Endothelial cell of umbilical vein (primary cell): ENCODE data around the gene TPP1. TPM values are rescaled to one million over a fixed set of nuclear protein-coding genes. Genes with fewer than 3 reads are reported as not detected.

Source experiments
- BruUV-seq: library from RNA; stranded (reverse); fragments of 400-500 nt; replicated peaks from 2 replicates; lab custom pipeline; 2021; lab: Mats Ljungman, UMichigan
- CTCF ChIA-PET: fragments of 300-600, 350-600 bp; sonication (Branson Sonifier 250); formaldehyde crosslinking; loops from one replicate; lab custom pipeline; 2021; ENCODE audit warnings: antibody characterized with exemption, inconsistent platforms; lab: Charles Lee
- POLR2A ChIA-PET: fragments of 300-600, 350-600 bp; sonication (Branson Sonifier 250); formaldehyde crosslinking; loops from one replicate; lab custom pipeline; 2021; ENCODE audit warnings: antibody characterized with exemption, inconsistent platforms; lab: Charles Lee
- DNase-seq: peaks from one replicate; pipeline ENCODE4 v3.0.0-alpha.2; 2011; ENCODE audit warnings: low read depth, low spot score
- FAIRE-seq: peaks from 2 replicates; lab custom pipeline; 2011; peaks lifted over from hg19 to GRCh38; lab: Jason Lieb, UNC
- H2AFZ ChIP-seq: 2 replicates; pipeline ENCODE4 v1.6.0; 2012; ENCODE audit warnings: low read depth, low read length, control low read depth, inconsistent platforms
- H3K27ac ChIP-seq: 2 replicates; pipeline ENCODE4 v1.5.1; 2011; ENCODE audit warnings: low read depth, mild to moderate bottlenecking, control low read depth, low read length, moderate library complexity; ENCODE audit not compliant: insufficient read depth
- H3K27me3 ChIP-seq, 2 experiments: 2 replicates each; pipeline versions ENCODE4 v1.6.0 to v1.6.1; 2011; ENCODE audit warnings: low read length in 2 of 2, mixed read lengths in 1 of 2; ENCODE audit not compliant: control insufficient read depth in 2 of 2, insufficient read depth in 2 of 2
- H3K36me3 ChIP-seq, 2 experiments: 2 replicates in 1 of 2; 3 replicates in 1 of 2; pipeline ENCODE4 v1.5.1; 2011; ENCODE audit warnings: low read length in 2 of 2, mild to moderate bottlenecking in 1 of 2, moderate library complexity in 1 of 2; ENCODE audit not compliant: control insufficient read depth in 2 of 2, insufficient read depth in 2 of 2; ENCODE audit errors: extremely low read depth in 1 of 2
- H3K4me1 ChIP-seq: 3 replicates; pipeline ENCODE4 v1.5.1; 2011; ENCODE audit warnings: mild to moderate bottlenecking, low read length; ENCODE audit not compliant: control insufficient read depth, insufficient read depth; ENCODE audit errors: extremely low read depth
- H3K4me2 ChIP-seq: 2 replicates; pipeline ENCODE4 v1.6.1; 2011; ENCODE audit warnings: low read length, control low read depth, mixed read lengths; ENCODE audit not compliant: insufficient read depth
- H3K4me3 ChIP-seq, 3 experiments: fragments of 200-600 bp in 1 of 3; sonication (generic), shearing (Covaris generic) in 1 of 3; replicated peaks in 1 of 3; 2 replicates each; pipeline ENCODE4 v1.5.1; 2011 to 2016; ENCODE audit warnings: control low read depth in 3 of 3, low read length in 3 of 3, mild to moderate bottlenecking in 2 of 3, inconsistent platforms in 1 of 3, low read depth in 1 of 3, moderate library complexity in 1 of 3; ENCODE audit not compliant: insufficient read depth in 1 of 3
- H3K79me2 ChIP-seq: 2 replicates; pipeline ENCODE4 v1.6.0; 2012; ENCODE audit warnings: low read length, inconsistent platforms; ENCODE audit not compliant: control insufficient read depth, insufficient read depth
- H3K9ac ChIP-seq: replicated peaks from 2 replicates; pipeline ENCODE3; 2011; ENCODE audit warnings: low read length, control low read depth; ENCODE audit not compliant: insufficient read depth; ENCODE audit errors: extremely low read depth
- H3K9me1 ChIP-seq: replicated peaks from 3 replicates; pipeline ENCODE4 v1.6.0; 2011; ENCODE audit warnings: mild to moderate bottlenecking, low read length; ENCODE audit not compliant: control insufficient read depth, insufficient read depth; ENCODE audit errors: extremely low read depth
- H3K9me3 ChIP-seq: replicated peaks from 2 replicates; pipeline ENCODE4 v1.5.1; 2012; ENCODE audit warnings: low read length, inconsistent platforms; ENCODE audit not compliant: control insufficient read depth, insufficient read depth
- H4K20me1 ChIP-seq: replicated peaks from 2 replicates; pipeline ENCODE3; 2011; ENCODE audit warnings: mild to moderate bottlenecking, low read length; ENCODE audit not compliant: control insufficient read depth, insufficient read depth; ENCODE audit errors: extremely low read depth
- CTCF ChIP-seq, 2 donors: IDR thresholded peaks; 1 replicate in 1 of 2; 2 replicates in 1 of 2; pipeline ENCODE4 v1.5.1; 2011; ENCODE audit warnings: low read length in 2 of 2, mild to moderate bottlenecking in 2 of 2, moderate library complexity in 2 of 2, control low read depth in 1 of 2, inconsistent platforms in 1 of 2, low read depth in 1 of 2; ENCODE audit not compliant: insufficient read depth in 1 of 2; ENCODE audit errors: extremely low read depth in 1 of 2
- EZH2 ChIP-seq: IDR thresholded peaks from 2 replicates; pipeline ENCODE4 v1.6.1; 2012; ENCODE audit warnings: borderline replicate concordance, low read depth, mild to moderate bottlenecking, moderate library complexity, low read length, inconsistent platforms; ENCODE audit not compliant: severe bottlenecking
- FOS ChIP-seq: IDR thresholded peaks from 2 replicates; pipeline ENCODE4 v1.6.1; 2011; ENCODE audit warnings: mild to moderate bottlenecking, low read length, moderate library complexity, borderline replicate concordance; ENCODE audit not compliant: insufficient read depth
- GATA2 ChIP-seq: IDR thresholded peaks from 2 replicates; pipeline ENCODE4 v1.7.0; 2011; ENCODE audit warnings: low read depth, mild to moderate bottlenecking, moderate library complexity, mixed read lengths, low read length; ENCODE audit not compliant: insufficient read length, insufficient read depth
- JUN ChIP-seq: IDR thresholded peaks from 2 replicates; pipeline ENCODE4 v1.6.1; 2011; ENCODE audit warnings: borderline replicate concordance, low read depth; ENCODE audit not compliant: insufficient read length, insufficient read depth
- MAX ChIP-seq: IDR thresholded peaks from 2 replicates; pipeline ENCODE4 v1.6.1; 2011; ENCODE audit not compliant: insufficient read depth, insufficient read length
- MYC ChIP-seq: IDR thresholded peaks from one replicate; pipeline ENCODE4 v1.6.1; 2011; ENCODE audit warnings: mild to moderate bottlenecking, low read depth, low read length
- POLR2A ChIP-seq: IDR thresholded peaks from 2 replicates; pipeline ENCODE4 v1.6.1; 2012; ENCODE audit warnings: low read depth, mild to moderate bottlenecking, control low read depth, low read length
- POLR2AphosphoS5 ChIP-seq: IDR thresholded peaks from 2 replicates; pipeline ENCODE4 v1.6.1; 2012; ENCODE audit warnings: low read depth, mild to moderate bottlenecking, control low read depth, low read length, moderate library complexity; ENCODE audit not compliant: insufficient read depth
- dilution Hi-C: fragments of 300-500 bp; cut with MboI; formaldehyde crosslinking; loops from one replicate; pipeline ENCODE4 v1.15.0; 2019; ENCODE audit warnings: low sequenced_read_pairs; ENCODE audit not compliant: extremely low pct_ligation_motif_present
- intact Hi-C: fragments of 100-400 bp; cut with micrococcal nuclease; formaldehyde crosslinking; loops from one replicate; pipeline ENCODE4 v1.10.0; 2022
- polyA plus RNA-seq, 4 experiments: library from polyadenylated mRNA; depleted of rRNA in 3 of 4; stranded (reverse) in 3 of 4; unstranded in 1 of 4; fragments of >200 nt; gene quantifications; 2 replicates each; pipeline versions ENCODE4 v1.2.1 to v1.2.3, GENCODE V29; 2011 to 2012; ENCODE audit warnings: missing spikeins in 1 of 4
- total RNA-seq: library from RNA; stranded (reverse); gene quantifications from 2 replicates; pipeline ENCODE4 v1.2.3, GENCODE V29; 2021

TPP1 gene
- total and polyA plus RNA-seq, 2 donors (not counting 3 experiments of a cell fraction or from before 2014, with no cell fraction given) = 124 to 224 TPM

- intact Hi-C loops = no loop called here
- H2AFZ ChIP-seq = no peak overlapping the region
- no peaks in the 10 kb centered on the region for H3K9me3 ChIP-seq
- ChIA-PET CTCF (interaction anchor here (1.3 to 1.4 kb wide), 2 partner anchors 46 to 133 kb away, joined by 3 to 4 read pairs; partner anchors contain the start of gene TPP1), POLR2A (no interaction called here)
- no peak overlapping the region for H3K4me2 ChIP-seq
- no peak overlapping the region for H3K4me3 ChIP-seq
- H3K27ac ChIP-seq = no peak overlapping the region
- BruUV-seq = no TSS peak
- H3K9me1 ChIP-seq = no peaks in the 10 kb centered on the region
- H4K20me1 ChIP-seq = no peaks in the 10 kb centered on the region
- dilution Hi-C loops = no loop called here
- no peaks in the 10 kb centered on the region for H3K79me2 ChIP-seq
- H3K36me3 ChIP-seq = no peaks in the 10 kb centered on the region
- TF ChIP-seq FOS = no peak
- no peak for TF ChIP-seq POLR2A
- no peak for TF ChIP-seq CTCF (IDR thresholded peaks at IDR 0.05; ENCODE audit: extremely low read depth in 1 of 2, insufficient read depth in 1 of 2, low read depth in 1 of 2, low read length in 2 of 2)
- no peak for TF ChIP-seq EZH2
- no peak for TF ChIP-seq MYC
- TF ChIP-seq POLR2AphosphoS5 = no peak
- TF ChIP-seq MAX = no peak
- no peak for TF ChIP-seq GATA2
- no peak for TF ChIP-seq JUN
- H3K9ac ChIP-seq = no peak overlapping the region
- no peaks in the 10 kb centered on the region for H3K4me1 ChIP-seq
- H3K27me3 ChIP-seq = no peaks in the 10 kb centered on the region
- no peak for DNase-seq
- no peak for FAIRE-seq
Observed at GRCh38 chr11:6663794-6664469, 44.7 kb upstream of the TPP1 start.
